HG03095 (cell line): Measurements from ENCODE around the gene ZBTB20.

Source experiments
- ATAC-seq: cut with Tn5 transposase; IDR thresholded peaks from one replicate; pipeline ENCODE4 v1.9.1; 2021; ENCODE audit warnings: moderate library complexity; ENCODE audit not compliant: unreplicated experiment

The ZBTB20 gene

DNA sequence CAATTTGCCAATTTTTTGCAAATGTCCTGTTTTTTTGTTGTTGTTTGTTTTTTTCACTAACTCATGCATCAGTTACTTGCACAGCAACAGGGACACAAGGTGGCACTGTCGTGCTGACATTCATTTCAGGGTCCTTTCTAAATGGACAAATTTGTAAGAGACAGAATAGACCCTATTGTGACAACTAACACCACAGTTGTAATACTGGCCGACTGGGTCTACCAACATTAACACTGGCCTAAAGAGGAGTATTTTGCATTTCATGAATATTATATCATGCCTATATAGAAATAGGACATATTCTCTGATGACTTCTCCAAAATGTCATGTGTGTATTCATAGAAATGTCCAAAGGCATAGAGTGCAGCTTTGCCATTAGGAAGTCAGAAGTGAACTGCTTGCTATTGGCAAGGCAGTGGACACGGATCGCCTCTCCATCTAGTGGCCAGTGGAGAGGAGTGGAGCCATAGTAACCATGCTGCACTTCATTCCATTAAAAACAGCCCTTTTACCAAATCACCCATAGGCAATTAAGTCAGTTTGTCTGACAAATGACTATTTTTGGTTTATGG lies 54.8 kb downstream of the ZBTB20 start:
- ATAC-seq: peak; percentile 50

DNA sequence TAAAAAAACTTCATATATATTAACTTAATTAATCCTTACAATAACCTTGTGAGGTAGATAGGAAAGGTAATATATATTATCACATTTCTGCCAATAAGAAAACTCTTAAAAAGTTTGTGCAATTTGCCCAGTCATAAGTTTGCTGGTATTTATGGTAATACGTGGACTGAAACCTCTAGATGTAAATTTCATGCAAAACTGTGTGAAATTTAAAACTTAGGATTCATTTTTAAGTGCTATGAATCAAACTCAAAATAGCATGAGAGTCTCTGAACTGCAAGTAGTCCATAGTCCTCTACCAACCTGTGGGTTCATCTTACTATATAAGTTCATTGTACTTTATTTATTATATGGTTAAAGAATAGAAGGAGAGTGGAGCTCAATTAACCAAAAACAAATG lies 56.4 kb downstream of the ZBTB20 start:
- ATAC-seq: no peak

DNA sequence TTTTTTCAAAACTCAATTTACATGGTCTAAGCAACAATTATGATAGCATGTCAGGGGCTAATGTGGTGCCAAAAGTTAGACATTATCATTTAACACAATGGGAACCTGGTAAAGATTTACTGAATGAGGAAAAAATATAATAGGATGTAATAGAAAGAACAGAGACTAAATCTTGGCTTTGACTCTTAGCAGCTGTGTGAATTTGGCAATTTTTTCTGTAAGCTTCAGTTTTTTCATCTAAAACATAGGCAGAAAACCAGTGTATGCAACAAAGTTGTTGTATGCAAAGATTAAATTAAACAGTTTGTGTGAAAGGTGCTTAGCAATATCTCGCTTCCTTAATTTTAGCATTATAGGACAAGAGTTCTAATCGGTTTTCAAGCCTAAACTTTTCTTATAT lies 57.6 kb downstream of the ZBTB20 start:
- no peak for ATAC-seq

DNA sequence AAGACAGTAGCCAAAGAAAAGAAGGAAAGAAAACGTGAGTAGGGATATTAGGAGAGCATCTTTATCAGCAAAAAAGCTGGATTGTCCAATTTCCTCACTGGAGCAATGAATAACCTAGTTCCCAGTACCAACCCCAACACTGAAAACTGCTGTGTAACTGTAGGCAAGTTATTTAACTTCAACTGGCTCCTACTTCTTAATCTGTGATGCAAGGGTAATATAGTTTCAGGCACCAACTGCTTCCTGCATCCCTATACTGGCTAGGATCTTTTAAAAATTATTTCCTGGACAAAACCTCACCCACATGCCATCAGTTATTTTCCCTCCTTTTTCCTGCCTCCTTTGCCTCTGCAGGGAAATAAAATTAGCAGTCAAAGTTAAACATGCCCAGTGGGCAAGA lies 59.6 kb downstream of the ZBTB20 start:
- ATAC-seq: no peak

DNA sequence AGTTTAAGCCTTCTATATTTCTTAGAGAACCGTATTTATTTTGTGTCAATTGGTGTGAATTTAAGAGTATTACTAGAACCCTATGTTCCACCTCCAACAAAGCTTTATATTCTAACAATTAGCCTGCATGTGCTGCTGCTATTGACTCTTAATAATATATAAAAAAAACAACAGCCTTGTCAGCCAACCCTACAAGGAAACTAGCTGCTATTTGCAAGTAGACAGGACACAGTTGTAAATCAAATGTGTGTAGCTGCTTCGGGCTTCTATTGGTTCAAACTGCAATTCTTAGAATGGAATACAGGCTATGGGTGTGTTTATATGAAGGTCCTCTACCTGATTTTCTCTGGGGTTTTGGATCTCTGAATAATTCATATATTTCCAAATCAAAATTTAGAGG lies 60.7 kb downstream of the ZBTB20 start:
- ATAC-seq: no peak

DNA sequence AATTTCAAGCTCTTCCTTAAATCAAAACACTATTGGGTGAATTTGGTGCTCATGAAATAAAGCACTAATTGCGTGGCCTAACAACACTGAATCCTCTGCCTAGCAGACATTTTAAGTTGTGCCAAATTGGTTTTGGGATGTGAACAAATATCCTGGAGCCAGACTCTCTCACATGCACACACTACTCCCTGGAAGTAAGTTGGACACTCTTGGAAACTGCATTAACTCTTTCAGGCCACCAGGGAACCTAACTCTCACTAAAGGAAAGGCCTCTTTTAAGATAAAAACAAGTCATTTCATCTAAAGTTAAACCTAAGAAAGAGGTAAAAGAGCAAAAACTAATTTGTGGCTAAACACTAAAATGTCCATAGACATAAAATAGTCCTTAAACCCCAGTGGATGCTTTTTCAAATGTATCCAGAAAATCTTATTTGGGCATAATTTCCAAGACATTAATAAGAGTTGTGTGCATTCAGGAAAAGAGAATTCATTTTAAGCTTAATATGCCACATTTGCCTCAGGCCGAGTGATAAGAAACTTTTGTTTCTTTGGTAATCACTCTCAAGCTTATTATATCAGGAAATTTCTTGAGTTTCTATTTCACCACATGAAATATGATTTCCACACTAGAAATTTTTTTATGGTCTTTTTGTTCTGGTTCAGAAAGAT lies 61.8 kb downstream of the ZBTB20 start:
- ATAC-seq: no peak

DNA sequence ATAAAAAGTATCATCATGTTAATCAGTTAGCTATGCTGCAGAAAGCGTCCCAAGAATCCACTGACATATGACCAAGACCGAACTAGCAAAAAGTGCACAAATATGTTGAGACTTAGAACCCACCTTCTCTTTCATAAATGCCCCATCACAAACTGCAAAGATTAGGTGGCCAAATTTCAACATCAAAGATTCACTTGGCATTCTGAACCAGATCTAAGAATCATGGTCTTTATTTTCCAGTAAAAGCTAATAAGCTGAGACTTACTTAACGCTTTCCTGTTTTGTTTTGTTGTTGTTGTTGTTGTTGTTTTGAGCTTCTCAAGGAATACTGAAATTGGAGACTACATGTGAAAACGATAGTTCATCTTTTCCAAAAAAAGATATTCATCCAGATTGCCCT lies 62.4 kb downstream of the ZBTB20 start:
- ATAC-seq: no peak

DNA sequence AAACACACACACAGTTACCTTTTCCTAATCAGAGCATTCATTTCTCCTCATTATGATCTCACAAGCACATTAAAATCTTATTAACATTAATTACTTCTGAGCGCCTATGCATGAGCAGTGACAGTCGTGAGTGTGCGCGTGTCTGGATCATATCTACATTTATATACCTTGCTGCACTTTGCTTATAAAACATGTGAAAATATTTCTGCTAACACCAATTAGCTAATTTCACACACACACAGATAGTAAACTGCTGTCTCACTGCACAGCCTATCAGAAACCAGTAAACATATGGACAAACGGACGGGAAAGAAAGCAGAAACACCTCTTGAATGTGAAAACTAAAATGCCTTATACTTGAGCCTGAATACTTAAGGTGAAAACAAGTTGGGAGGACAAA lies 64.8 kb downstream of the ZBTB20 start:
- no peak for ATAC-seq

DNA sequence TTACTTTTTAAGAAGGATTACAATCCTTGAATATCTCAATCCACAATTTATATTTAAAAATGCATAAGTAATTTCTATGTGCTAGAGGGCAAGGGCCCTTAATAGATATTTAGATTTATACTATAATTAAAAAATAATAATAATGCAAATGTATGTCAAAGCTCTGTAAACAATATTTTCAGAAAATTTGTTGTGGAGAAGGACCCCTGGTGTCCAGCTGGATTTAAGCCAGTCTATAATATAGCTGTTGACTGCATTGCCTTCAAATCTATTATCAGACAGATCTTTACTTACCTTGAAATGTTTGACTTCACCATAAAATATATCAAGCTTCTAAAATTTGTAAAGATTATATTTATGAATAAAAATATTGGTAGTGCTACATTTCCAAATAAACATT lies 65.6 kb downstream of the ZBTB20 start:
- no peak for ATAC-seq

DNA sequence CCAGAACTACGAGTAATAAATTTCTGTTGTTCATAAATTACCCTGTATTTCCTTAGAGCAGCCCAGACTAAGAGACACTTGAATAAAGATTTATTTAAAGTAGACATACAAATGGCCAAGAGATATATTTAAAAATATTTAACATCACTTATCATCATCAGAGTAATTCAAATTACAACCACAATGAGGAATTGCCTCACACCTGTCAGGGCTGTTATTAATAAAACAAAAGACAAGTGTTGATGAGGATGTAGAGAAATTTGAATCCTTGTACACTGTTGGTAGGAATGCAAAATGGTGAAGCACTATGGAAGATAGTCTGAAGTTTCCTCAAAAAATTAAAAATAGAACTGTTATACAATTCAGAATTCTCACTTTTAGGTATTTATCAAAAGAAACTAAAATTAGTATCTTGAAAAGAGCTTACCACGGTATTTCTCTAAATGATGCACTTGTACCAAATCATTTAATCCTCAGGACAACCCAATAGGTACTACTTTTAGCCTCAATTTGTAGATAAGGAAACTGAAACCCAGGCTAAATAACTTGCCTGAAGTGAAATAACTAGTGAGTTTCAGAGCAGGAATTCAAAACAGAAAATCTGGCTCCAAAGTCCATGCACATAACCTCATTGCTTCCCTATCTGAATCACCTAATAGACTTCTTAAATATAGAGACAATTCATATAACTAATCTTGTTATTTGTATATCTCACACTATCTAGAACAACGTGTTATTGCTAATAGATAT lies 69.4 kb downstream of the ZBTB20 start:
- ATAC-seq: no peak

DNA sequence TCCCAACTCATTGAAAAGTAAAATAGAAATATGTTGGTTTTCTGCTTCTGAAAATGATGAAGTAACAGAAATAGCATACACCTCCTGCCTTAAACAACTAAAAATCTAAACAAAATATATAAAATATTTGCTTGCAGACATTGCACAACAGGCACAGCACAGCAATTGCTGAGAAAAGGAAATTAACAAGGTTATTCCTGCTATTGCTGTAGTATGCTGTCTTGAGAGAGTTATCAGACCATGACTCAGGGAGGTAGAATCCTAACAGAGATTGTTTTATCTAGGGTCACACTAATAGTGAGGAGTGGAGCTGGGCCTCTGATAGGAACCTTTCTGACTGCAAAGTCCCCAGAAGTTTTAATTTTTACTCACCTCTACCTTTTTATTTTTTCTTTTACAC lies 72.6 kb downstream of the ZBTB20 start:
- ATAC-seq: no peak

DNA sequence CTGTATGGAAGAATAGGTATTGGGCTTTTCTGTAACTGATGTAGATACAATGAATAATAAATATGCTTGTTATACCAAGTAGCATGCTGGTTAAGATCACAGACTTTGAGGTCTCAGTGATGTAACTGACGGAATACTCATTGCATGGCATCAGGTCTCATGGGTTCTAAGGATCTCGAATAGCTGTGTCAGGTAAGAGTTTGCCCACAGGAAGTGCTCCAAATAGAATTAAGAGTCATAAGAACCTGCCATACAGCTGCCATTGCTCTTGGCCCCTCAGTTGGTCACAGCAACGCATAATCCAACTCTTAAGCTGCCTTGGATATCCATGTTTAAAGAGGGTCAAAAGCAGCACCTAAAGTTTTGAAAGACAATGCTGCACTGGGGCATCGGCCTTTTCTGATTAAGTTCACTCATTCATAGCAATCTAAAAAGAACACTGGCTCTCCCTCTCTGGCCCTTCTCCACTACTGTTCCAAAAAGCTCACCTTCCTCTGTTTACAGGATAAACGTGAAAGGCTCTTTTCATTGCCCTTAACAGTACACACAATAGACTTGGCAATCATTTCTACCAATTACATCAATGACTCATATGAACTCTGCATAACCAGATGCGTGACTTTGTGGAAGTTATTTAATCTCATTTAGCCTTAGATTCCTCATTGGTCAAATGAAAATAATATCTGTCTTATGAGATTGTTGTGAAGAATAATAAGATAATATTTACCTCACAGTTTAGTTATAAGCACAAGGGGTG lies 74.6 kb downstream of the ZBTB20 start:
- no peak for ATAC-seq

DNA sequence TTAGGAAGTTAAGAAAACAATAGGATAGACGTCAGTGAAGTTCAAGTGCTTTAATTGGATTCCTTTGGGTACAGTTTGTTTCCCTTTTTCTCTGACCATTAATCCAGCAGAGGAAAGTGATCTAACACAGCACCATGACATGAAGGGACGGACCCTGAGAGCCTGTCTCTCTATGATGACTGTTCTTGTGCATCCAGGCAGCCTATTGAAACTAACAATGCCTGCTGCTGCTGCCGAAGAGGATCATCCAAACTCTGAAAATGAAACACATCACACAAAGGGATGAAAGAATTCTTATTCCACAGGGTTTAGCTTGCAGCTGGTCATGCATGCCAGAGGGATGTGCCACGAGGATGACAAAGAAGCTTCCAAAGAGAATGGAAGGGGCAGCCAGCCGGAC lies 75.5 kb downstream of the ZBTB20 start:
- no peak for ATAC-seq

DNA sequence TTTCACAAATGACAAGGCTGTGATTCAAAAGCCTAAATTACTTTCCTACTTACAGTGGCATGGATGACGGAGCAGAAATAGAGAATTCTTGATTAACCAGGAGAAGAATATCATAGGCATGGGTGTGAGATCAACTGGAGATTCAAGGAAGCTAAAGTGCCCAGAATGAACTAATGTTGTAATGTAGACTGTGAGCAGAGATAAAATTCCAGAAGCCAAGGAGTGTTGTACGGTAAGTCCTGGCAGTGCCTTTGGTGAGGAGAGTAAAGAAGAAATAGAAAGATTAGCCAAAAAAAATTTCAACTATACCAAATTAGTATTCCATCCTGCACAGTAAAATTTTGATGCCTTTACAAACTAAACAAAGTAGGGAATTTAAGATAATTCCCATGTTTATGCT lies 75.9 kb downstream of the ZBTB20 start:
- no peak for ATAC-seq

DNA sequence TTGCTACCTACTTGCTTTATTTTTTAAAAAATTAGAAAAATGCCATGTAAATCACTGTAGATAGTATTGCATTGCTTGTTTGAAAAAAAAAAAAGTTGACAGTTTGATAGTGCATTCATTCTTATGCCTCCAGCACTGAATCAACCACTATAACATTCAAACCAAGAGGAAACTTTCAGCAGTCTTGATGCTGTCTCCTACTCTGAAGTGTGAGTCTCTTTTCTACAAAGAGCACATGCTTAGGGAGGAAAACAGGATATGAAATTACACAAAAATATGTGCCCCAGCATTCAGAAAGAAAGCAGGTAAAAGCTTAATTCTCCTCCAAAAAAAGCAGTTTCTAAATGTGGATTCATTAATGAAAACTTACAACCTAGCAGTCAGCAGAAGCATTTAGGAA lies 78.3 kb downstream of the ZBTB20 start:
- ATAC-seq: no peak

DNA sequence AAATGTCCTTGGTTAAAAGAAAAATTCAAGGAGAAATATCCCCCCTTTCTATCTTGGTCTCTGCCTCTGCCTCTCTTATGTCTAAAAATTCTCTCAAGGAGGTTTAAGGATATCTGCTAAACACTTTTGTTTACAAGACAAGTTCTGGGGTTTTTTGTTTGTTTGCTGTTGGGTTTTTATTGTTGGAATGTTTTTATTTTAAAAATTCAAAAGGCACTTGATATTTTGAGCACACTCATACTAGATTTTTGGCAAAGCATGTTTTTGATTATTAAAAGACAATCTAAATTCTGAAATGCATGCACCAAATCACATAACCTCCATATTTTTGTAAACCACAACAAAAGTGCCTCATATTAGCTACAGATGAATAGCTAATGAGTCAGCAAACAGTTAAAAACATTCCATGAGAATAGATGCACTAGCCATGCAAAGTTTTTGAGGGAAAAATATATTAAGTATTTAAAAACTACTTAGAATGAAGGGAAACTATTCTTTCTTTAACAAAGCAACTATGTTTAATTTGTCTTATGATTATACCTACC lies 84.6 kb downstream of the ZBTB20 start:
- no peak for ATAC-seq

DNA sequence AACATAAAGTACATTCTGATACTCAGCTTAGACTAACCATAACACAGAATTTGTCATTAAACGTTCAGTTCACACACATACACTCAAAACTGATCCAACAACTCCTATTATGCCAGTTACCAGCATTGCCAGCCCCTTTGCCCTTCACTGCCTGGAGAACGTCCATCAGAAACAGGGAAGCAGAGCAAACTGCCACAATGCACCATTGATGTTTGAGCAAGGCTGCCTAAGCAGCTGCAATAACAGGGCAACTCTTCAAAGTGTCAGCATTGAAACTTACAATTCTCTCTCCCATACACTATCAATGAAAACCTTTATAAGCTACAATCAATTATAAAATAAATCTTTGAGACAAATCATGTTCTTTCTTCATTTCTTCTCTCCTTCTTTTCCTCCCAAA lies 85.1 kb downstream of the ZBTB20 start:
- no peak for ATAC-seq

DNA sequence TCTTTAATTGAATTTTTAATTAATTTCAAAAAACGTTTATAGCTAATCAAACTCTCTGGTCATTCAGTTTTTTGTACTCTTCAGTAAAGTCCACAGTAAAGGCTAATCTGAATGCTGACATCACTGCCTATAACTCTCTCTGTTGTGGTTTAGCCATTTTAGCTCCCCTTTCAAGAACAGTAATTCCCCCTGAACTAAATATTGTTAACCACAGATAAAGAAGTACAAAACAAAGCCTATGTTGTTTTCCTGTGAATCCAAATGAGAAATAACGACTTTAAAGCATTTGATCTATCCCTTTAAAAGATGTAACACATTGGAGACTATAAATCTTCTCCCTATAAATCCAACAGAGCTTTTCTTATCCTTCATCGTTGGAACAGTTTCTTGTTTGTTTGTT lies 94.2 kb downstream of the ZBTB20 start:
- no peak for ATAC-seq

DNA sequence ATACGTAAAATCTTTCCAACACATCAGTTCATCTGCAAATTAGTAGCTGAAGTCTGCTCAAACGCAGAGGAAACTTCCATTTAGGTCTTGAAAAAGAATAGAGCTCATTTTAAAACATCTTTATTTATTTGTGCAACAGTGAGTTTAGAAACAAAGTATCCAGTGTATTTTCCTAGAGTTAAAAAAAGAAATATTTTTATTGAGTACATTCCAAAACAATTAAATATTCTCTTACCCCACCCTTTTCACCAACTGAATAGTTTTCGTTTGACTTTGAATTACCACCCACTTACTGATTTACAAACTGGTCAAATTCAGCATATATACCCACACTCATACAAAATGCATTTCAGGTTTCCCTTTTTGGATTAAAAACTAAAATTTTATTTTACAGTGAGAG lies 104.7 kb downstream of the ZBTB20 start:
- ATAC-seq: no peak

DNA sequence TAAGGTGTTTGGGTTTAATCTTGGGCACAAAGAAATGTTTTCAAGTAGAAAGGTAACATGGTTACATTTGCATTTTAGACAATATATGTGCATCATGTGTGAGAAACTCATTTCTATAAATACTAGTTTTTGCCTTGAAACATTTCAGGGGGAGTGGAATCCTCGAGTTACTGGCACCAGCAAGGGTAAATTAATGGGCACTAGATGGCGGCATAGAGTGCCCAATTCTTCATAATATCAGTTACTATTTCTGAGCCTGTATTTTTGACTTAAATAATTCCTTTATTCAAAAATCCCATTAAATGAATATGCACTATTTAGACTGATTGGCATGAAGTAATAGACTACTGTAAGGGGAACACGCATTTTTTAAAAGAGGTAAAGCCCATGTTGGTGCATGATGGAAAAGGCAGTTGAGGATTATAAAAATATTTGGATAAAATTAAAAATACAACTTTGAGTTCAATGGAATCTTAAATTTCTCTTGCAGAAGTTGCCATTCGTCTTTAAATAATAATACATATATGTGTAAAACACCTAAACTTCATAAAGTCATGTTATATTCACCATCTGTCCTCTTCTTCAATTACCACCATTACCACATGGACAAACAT lies 106.3 kb downstream of the ZBTB20 start:
- no peak for ATAC-seq

DNA sequence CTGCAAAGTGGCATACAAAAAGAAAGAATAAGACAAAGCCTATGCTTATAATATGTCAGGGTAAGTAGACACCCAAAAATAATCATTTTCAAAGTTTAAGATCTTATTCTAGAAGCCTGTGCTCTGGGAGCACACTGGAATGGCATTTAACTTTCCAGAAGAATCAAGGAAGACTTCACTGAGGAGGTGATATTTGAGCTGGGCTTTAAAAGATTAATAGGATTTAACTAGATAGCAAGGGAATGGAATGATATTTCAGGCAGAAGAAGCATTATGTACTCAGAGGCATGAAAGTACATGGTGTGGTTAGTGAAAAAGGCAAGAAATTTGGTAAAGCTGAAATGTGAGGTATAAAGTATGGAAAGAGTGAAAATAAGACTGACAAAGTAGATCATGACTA lies 106.8 kb downstream of the ZBTB20 start:
- ATAC-seq: no peak
